Stomach (tissue), 4 donors: ENCODE measurements around the gene SLC51B.

ENCODE experiments used
- CTCF ChIP-seq, 7 experiments: fragments of 450-650 bp in 4 of 7; fragments of 200-600 bp in 3 of 7; sonication (generic) in 3 of 7; IDR thresholded peaks; one replicate each; pipeline ENCODE4 v1.5.1; 2016 to 2019; ENCODE audit warnings: antibody characterized with exemption in 7 of 7, control low read depth in 2 of 7, mild to moderate bottlenecking in 1 of 7
- POLR2A ChIP-seq, 4 donors: fragments of 450-650 bp; IDR thresholded peaks; one replicate each; pipeline ENCODE4 v1.6.1; 2016; ENCODE audit warnings: antibody characterized with exemption in 4 of 4, control low read depth in 2 of 4, mild to moderate bottlenecking in 1 of 4, moderate library complexity in 1 of 4

- TF ChIP-seq POLR2A (IDR thresholded peaks at IDR 0.05) (no peak), CTCF (IDR thresholded peaks at IDR 0.05) (no peak)
Measured at GRCh38 chr15:65044724-65045481, at the start of gene SLC51B.
